Measurements from ENCODE around the gene GSK3B. TPM values are rescaled to one million over a fixed set of nuclear protein-coding genes. Genes with fewer than 3 reads are reported as not detected.

The GSK3B gene
- 89.9 and 154 TPM in 2 replicates for total RNA-seq

DNA sequence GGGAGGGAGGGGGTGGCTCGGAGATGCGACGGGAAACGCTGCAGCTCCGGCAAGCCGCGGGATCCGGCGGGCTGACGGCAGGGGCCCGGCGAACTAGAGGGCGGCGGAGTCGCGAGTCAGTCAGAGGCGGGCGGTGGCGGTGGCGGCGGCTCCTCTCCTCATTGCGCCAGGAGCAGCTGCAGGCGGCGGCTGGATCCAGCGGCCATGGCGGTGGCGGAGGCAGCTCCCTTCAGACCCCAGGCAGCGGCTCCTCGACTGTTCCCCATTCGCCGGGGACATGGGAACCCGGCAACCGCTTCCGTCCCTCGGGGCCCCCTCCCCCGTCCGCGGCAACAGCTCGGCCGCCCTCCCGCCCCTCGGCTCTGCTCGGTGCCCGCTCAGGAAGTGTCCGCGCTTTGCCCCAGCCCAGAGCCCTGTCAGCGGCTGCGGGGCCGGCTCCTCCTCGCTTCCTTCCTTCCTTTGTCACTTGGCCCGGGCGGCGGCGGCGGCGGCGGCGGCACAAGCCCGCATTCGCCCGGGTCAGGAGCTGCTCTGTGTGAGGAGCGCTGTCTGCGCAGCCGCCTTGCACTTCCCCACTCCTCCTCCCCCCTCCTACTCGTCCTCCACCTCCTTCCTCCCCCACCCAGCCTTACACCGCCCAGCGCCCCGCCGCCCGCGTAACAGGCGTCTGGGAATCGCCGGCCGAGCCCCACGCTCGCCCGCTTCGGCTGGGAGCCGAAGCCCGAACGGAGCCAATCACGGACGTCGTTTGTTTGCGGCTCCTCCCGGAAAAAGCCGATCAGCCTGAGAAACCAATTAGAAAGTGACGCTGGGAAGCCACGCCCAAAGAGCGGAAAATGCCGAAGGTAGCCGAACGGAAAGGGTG, at the start of gene GSK3B:
Gene GSK3B (minus strand): TSS at position 537 of the 865 bp plus-strand sequence. CDS start 1,013 bp downstream, outside the sequence.

DNA sequence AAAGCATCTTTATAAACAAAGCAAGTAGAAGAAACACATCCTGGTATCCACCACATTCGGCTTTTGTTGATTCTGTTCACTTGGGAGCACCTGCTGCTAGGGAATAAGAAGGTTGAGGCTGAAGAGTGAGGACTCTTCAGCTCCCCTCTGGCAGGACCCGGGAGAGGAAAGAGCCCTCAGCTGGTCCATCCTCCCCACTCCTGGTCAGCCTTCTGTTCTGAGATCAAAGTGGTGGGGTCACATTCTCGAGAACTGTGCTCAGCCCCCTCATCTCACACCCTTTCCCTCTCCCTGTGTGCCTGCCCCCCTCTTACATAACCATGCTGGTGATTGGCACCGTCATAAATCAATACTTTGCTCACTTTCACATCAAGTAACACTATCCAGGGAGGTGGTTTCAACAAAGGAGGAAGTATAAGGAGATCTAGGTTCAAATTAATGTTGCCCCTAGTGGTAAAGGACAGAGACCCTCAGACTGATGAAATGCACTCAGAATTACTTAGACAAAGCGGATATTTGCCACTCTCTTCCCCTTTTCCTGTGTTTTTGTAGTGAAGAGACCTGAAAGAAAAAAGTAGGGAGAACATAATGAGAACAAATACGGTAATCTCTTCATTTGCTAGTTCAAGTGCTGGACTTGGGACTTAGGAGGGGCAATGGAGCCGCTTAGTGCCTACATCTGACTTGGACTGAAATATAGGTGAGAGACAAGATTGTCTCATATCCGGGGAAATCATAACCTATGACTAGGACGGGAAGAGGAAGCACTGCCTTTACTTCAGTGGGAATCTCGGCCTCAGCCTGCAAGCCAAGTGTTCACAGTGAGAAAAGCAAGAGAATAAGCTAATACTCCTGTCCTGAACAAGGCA, 312.7 kb downstream of the GSK3B start, which contains the start of gene NR1I2:
Gene NR1I2 (plus strand): TSS at position 772 of the 869 bp plus-strand sequence.

Other genes starting within 250 kb of the GSK3B start
- under 0.01 and 0.14 TPM in 2 replicates for gene GPR156, start 190.8 kb upstream of the GSK3B start, total RNA-seq

Measured in nasal cavity respiratory epithelium epithelial cell of viscerocranial mucosa (primary cell).